NT2/D1 (cell line): Measurements from ENCODE around the gene LRRC9.

Source experiments
- SUZ12 ChIP-seq: IDR thresholded peaks from 2 replicates; pipeline ENCODE4 v1.6.1; 2011; ENCODE audit not compliant: insufficient read length, insufficient read depth; ENCODE audit errors: extremely low read depth
- YY1 ChIP-seq: IDR thresholded peaks from 2 replicates; pipeline ENCODE4 v1.6.1; 2011; ENCODE audit not compliant: insufficient read length, insufficient read depth
- ZNF274 ChIP-seq: IDR thresholded peaks from 2 replicates; pipeline ENCODE4 v1.6.1; 2011; ENCODE audit warnings: mild to moderate bottlenecking, low read depth, low read length

- TF ChIP-seq SUZ12 (no peak), ZNF274 (no peak), YY1 (no peak)
Observed at GRCh38 chr14:60087668-60088067, 167.7 kb downstream of the LRRC9 start.
